Neuronal stem cell (in vitro differentiated cells): ENCODE results near the gene SART3.
A peak's percentile ranks its signal among the peaks of the same experiment; 100 is the strongest.

Experiments
- DNase-seq: peaks from one replicate; pipeline ENCODE4 v3.0.0-alpha.2; 2013; ENCODE audit warnings: low spot score
- H2AFZ ChIP-seq: one replicate; pipeline ENCODE4 v1.6.1; 2013; ENCODE audit warnings: mild to moderate bottlenecking, low read length, inconsistent platforms
- H2AK5ac ChIP-seq: 2 replicates; pipeline ENCODE4 v1.6.1; 2013; ENCODE audit warnings: low read depth, mild to moderate bottlenecking, inconsistent platforms, low read length, moderate library complexity, mixed read lengths
- H2BK120ac ChIP-seq: 2 replicates; pipeline ENCODE4 v1.6.1; 2013; ENCODE audit warnings: low read depth, mild to moderate bottlenecking, inconsistent platforms, low read length, moderate library complexity, mixed read lengths
- H2BK12ac ChIP-seq: one replicate; pipeline ENCODE4 v1.6.1; 2013; ENCODE audit warnings: low read length, inconsistent platforms
- H2BK15ac ChIP-seq: 2 replicates; pipeline ENCODE4 v1.6.1; 2013; ENCODE audit warnings: mild to moderate bottlenecking, low read length, inconsistent platforms, mixed read lengths
- H2BK5ac ChIP-seq: one replicate; pipeline ENCODE4 v1.6.1; 2013; ENCODE audit warnings: inconsistent platforms, mild to moderate bottlenecking, low read length, moderate library complexity
- H3K14ac ChIP-seq: one replicate; pipeline ENCODE4 v1.6.1; 2013; ENCODE audit warnings: low read length, inconsistent platforms
- H3K18ac ChIP-seq: 2 replicates; pipeline ENCODE4 v1.6.1; 2013; ENCODE audit warnings: low read length, inconsistent platforms
- H3K23ac ChIP-seq: 2 replicates; pipeline ENCODE4 v1.6.1; 2013; ENCODE audit warnings: low read depth, mild to moderate bottlenecking, mixed read lengths, low read length, inconsistent platforms; ENCODE audit not compliant: poor library complexity
- H3K27ac ChIP-seq: replicated peaks from 3 replicates; pipeline ENCODE4 v1.5.1; 2013; ENCODE audit warnings: low read length, inconsistent platforms
- H3K27me3 ChIP-seq, 3 experiments: 2 replicates each; pipeline ENCODE4 v1.6.1; 2013; ENCODE audit warnings: low read length in 3 of 3, mild to moderate bottlenecking in 2 of 3, inconsistent platforms in 1 of 3, low read depth in 1 of 3, mixed read lengths in 1 of 3, moderate library complexity in 1 of 3; ENCODE audit not compliant: control insufficient read depth in 3 of 3, insufficient read depth in 3 of 3
- H3K36me3 ChIP-seq, 2 donors: replicated peaks in 1 of 2; 2 replicates each; pipeline ENCODE4 v1.6.1; 2013; ENCODE audit warnings: low read length in 2 of 2; ENCODE audit not compliant: control insufficient read depth in 2 of 2, insufficient read depth in 2 of 2
- H3K4ac ChIP-seq: 2 replicates; pipeline ENCODE4 v1.6.1; 2013; ENCODE audit warnings: inconsistent platforms, mild to moderate bottlenecking, low read length, moderate library complexity
- H3K4me1 ChIP-seq, 2 donors: 1 replicate in 1 of 2; 2 replicates in 1 of 2; pipeline ENCODE4 v1.6.1; 2013; ENCODE audit warnings: low read length in 2 of 2, low read depth in 1 of 2; ENCODE audit not compliant: control insufficient read depth in 2 of 2, insufficient read depth in 1 of 2
- H3K4me2 ChIP-seq: one replicate; pipeline ENCODE4 v1.6.1; 2013; ENCODE audit warnings: mild to moderate bottlenecking, low read length, inconsistent platforms; ENCODE audit not compliant: insufficient read depth, poor library complexity, severe bottlenecking
- H3K4me3 ChIP-seq, 2 donors: 2 replicates each; pipeline ENCODE4 v1.5.1; 2013; ENCODE audit warnings: low read length in 2 of 2, mild to moderate bottlenecking in 2 of 2, inconsistent platforms in 1 of 2, moderate library complexity in 1 of 2
- H3K79me1 ChIP-seq: one replicate; pipeline ENCODE4 v1.6.1; 2013; ENCODE audit warnings: low read depth, mild to moderate bottlenecking, inconsistent platforms, low read length, moderate library complexity
- H3K9ac ChIP-seq: one replicate; pipeline ENCODE4 v1.6.1; 2013; ENCODE audit warnings: mild to moderate bottlenecking, low read depth, low read length, inconsistent platforms; ENCODE audit not compliant: poor library complexity
- H3K9me3 ChIP-seq, 2 donors: replicated peaks in 1 of 2; 2 replicates each; pipeline versions ENCODE3 to v1.6.1; 2013; ENCODE audit warnings: low read length in 2 of 2, mild to moderate bottlenecking in 2 of 2, inconsistent platforms in 1 of 2, low read depth in 1 of 2, mixed read lengths in 1 of 2, moderate library complexity in 1 of 2; ENCODE audit not compliant: control insufficient read depth in 2 of 2, insufficient read depth in 1 of 2
- H4K8ac ChIP-seq: one replicate; pipeline ENCODE4 v1.6.1; 2013; ENCODE audit warnings: low read depth, mild to moderate bottlenecking, inconsistent platforms, low read length, moderate library complexity
- H4K91ac ChIP-seq: one replicate; pipeline ENCODE4 v1.6.1; 2013; ENCODE audit warnings: low read length, low read depth, mild to moderate bottlenecking, inconsistent platforms; ENCODE audit not compliant: poor library complexity
- WGBS, 2 donors: extraction: QIAGEN DNeasy Blood & Tissue Kit; methylation state at CpG; one replicate each; pipeline ENCODE4 v1.1.7; 2013; ENCODE audit warnings: missing lambda C conversion rate in 2 of 2, mixed read lengths in 1 of 2; ENCODE audit not compliant: insufficient read length in 2 of 2, insufficient replicate concordance in 1 of 2; ENCODE audit errors: extremely low coverage in 2 of 2; 5-methylcytosine and 5-hydroxymethylcytosine counted together

Gene SART3

GRCh38 chr12:108515916-108516315, 45.1 kb downstream of the SART3 start:
- peak overlapping the region; percentile 94 to 97 for H3K4me3 ChIP-seq
- no peak overlapping the region for H2BK12ac ChIP-seq
- peak overlapping the region; percentile 91 for H3K4me2 ChIP-seq
- no peak overlapping the region for H2BK15ac ChIP-seq
- H3K9ac ChIP-seq: peak overlapping the region; percentile 88
- no peaks in the 10 kb centered on the region for H3K27me3 ChIP-seq
- H3K9me3 ChIP-seq: peaks cover 0 to 5% of the 10 kb centered on the region in 2 donors
- H2BK120ac ChIP-seq: no peak overlapping the region
- peak overlapping the region; percentile 9 for H3K14ac ChIP-seq
- H3K23ac ChIP-seq: peak overlapping the region; percentile 30
- no CpG with 5 or more reads among the region's 5 CpGs for WGBS, 2 donors
- no peak overlapping the region for H4K91ac ChIP-seq
- no peak overlapping the region for H3K4ac ChIP-seq
- no peak for DNase-seq
- H2BK5ac ChIP-seq: peak overlapping the region; percentile 72
- peak overlapping the region; percentile 95 for H2AFZ ChIP-seq
- no peak overlapping the region for H3K18ac ChIP-seq
- no peak overlapping the region for H3K27ac ChIP-seq
- H3K36me3 ChIP-seq: peaks cover 34 to 44% of the 10 kb centered on the region in 2 donors
- H3K4me1 ChIP-seq: peaks cover 5 to 11% of the 10 kb centered on the region in 2 donors
- peak overlapping the region; percentile 57 for H2AK5ac ChIP-seq
- peaks cover 7% of the 10 kb centered on the region for H3K79me1 ChIP-seq
- no peak overlapping the region for H4K8ac ChIP-seq

DNA sequence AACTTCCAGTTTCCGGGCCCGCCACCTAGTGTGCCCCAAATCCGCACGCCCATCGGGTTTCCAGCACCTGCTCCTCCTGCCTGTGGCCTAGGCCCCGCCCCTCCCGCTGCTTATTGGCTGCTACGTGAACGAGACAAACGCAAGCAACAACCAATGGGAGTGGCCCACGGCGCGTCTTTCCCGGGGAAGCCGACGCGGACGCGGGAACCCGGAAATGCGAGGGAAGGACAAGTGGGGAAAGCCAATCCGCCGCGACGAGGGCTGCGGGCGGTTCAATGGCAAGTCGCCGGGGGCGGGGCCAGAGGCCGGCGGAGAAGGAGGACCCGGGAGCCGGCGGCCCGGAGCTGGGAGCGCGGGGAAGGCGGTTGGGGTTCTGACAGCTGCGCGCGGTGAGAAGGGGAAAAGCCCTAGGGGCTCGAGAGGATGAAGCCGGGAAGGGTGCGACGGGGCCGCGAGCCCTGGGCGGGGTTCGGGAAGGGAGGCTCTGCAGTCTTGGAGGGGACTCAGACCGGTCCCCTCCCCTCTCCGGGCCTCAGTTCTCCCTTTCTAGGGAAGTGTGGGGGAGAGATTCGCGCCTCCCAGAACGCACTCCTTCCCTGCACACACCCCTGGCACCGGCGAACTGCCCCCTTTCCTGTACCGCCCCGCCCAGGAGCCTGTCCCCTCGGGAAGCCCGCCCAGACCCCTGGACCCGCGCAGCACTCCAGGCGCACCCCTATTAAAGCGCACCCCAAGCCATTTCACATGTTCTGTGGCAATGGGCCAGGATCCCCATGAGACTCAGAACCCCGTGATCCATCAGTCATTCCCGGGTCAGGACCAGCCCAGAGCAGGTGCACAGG, 45.8 kb downstream of the SART3 start, which contains the start of gene FICD:
Gene FICD (plus strand): TSS at position 305 of the 842 bp plus-strand sequence. CDS start 1,696 bp downstream, outside the sequence.
- H2BK120ac ChIP-seq: no peak within 1 kb of the TSS
- H3K23ac ChIP-seq: peak within 1 kb of the TSS; percentile 30
- peak within 1 kb of the TSS; percentile 1 for H3K27ac ChIP-seq
- H3K14ac ChIP-seq: peak within 1 kb of the TSS; percentile 31
- H3K79me1 ChIP-seq: peaks cover 7% of the 10 kb centered on the region
- peaks cover 0 to 5% of the 10 kb centered on the region in 2 donors for H3K9me3 ChIP-seq
- no peaks in the 10 kb centered on the region for H3K27me3 ChIP-seq
- no peak within 1 kb of the TSS for H3K4ac ChIP-seq
- no peak within 1 kb of the TSS for H4K8ac ChIP-seq
- H2BK15ac ChIP-seq: no peak within 1 kb of the TSS
- H3K18ac ChIP-seq: peak within 1 kb of the TSS; percentile 93
- peak within 1 kb of the TSS; percentile 95 for H2AFZ ChIP-seq
- H3K36me3 ChIP-seq: peaks cover 30 to 37% of the 10 kb centered on the region in 2 donors
- peak; percentile 99 for DNase-seq
- peak within 1 kb of the TSS; percentile 91 for H3K4me2 ChIP-seq
- H3K9ac ChIP-seq: peak within 1 kb of the TSS; percentile 88
- H2BK12ac ChIP-seq: no peak within 1 kb of the TSS
- peak within 1 kb of the TSS; percentile 94 to 97 for H3K4me3 ChIP-seq
- H2AK5ac ChIP-seq: peak within 1 kb of the TSS; percentile 57
- H3K4me1 ChIP-seq: peaks cover 5 to 11% of the 10 kb centered on the region in 2 donors
- H4K91ac ChIP-seq: no peak within 1 kb of the TSS
- H2BK5ac ChIP-seq: peak within 1 kb of the TSS; percentile 72
- no CpG with 5 or more reads among the region's 67 CpGs for WGBS, 2 donors

DNA sequence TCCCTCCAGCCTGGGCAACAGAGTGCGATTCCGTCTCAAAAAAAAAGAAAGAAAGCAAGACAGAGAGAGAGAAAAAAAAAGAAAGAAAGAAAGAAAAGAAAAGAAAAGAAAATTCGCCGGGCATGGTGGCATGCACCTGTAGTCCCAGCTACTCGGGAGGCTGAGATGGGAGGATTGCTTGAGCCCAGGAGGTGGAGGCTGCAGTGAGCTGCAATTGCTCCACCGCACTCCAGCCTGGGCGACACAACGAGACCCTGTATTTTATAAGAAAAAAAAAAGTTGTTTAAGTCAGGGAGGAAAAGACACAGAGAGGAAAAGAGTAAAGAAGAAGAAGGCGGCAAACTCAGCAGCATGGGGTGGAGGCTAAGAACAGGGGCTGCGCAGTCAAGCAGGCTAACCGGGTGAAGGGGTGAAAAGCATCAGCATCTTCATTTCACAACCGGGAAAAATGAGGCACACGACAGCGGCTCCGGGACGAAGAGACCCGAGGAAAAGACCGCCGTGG, 46.5 kb downstream of the SART3 start:
- no CpG with 5 or more reads among the region's 19 CpGs for WGBS, 2 donors
- peak overlapping the region; percentile 1 for H3K27ac ChIP-seq
- no peak overlapping the region for H3K14ac ChIP-seq
- H3K4me3 ChIP-seq: peak overlapping the region; percentile 76 to 94
- H3K4me2 ChIP-seq: peak overlapping the region; percentile 50
- peak overlapping the region; percentile 95 for H2AFZ ChIP-seq
- H2BK5ac ChIP-seq: no peak overlapping the region
- no peak for DNase-seq
- no peak overlapping the region for H2AK5ac ChIP-seq
- peaks cover 5 to 8% of the 10 kb centered on the region in 2 donors for H3K4me1 ChIP-seq
- peaks cover 25 to 30% of the 10 kb centered on the region in 2 donors for H3K36me3 ChIP-seq
- no peak overlapping the region for H3K4ac ChIP-seq
- H2BK12ac ChIP-seq: no peak overlapping the region
- no peaks in the 10 kb centered on the region for H3K27me3 ChIP-seq
- no peak overlapping the region for H4K8ac ChIP-seq
- peak overlapping the region; percentile 20 for H3K18ac ChIP-seq
- no peak overlapping the region for H2BK120ac ChIP-seq
- H2BK15ac ChIP-seq: no peak overlapping the region
- no peak overlapping the region for H4K91ac ChIP-seq
- peaks cover 0 to 6% of the 10 kb centered on the region in 2 donors for H3K9me3 ChIP-seq
- peaks cover 7% of the 10 kb centered on the region for H3K79me1 ChIP-seq
- no peak overlapping the region for H3K23ac ChIP-seq
- H3K9ac ChIP-seq: no peak overlapping the region
